Mesenchymal stem cell (in vitro differentiated cells and primary cell): ENCODE measurements around the gene CLDN2.
"Not testable (repeated sequence)": the region's sequence is repeated elsewhere in the genome, so short reads cannot be mapped to it uniquely, and the experiment has no call there.

ENCODE experiments used
- DNase-seq: peaks from one replicate; pipeline ENCODE4 v3.0.0-alpha.2; 2013
- H2AFZ ChIP-seq: one replicate; pipeline ENCODE4 v1.6.1; 2013; ENCODE audit warnings: low read depth, mild to moderate bottlenecking, control low read depth, inconsistent platforms, low read length, moderate library complexity
- H2AK5ac ChIP-seq: 2 replicates; pipeline ENCODE4 v1.6.1; 2013; ENCODE audit warnings: low read length, moderate library complexity, mild to moderate bottlenecking, inconsistent platforms; ENCODE audit not compliant: severe bottlenecking
- H2BK120ac ChIP-seq: one replicate; pipeline ENCODE4 v1.6.1; 2013; ENCODE audit warnings: low read depth, mild to moderate bottlenecking, inconsistent platforms, low read length, moderate library complexity
- H2BK12ac ChIP-seq, 2 experiments: one replicate each; pipeline ENCODE4 v1.6.1; 2013; ENCODE audit warnings: inconsistent platforms in 2 of 2, low read length in 2 of 2, mild to moderate bottlenecking in 2 of 2, moderate library complexity in 2 of 2, control low read depth in 1 of 2
- H2BK15ac ChIP-seq: one replicate; pipeline ENCODE4 v1.6.1; 2013; ENCODE audit warnings: mild to moderate bottlenecking, low read depth, inconsistent platforms; ENCODE audit not compliant: poor library complexity, severe bottlenecking
- H2BK5ac ChIP-seq: 2 replicates; pipeline ENCODE4 v1.6.1; 2013; ENCODE audit warnings: low read depth, mild to moderate bottlenecking, low read length, control low read depth, inconsistent platforms; ENCODE audit not compliant: poor library complexity, severe bottlenecking
- H3K14ac ChIP-seq, 2 experiments: one replicate each; pipeline ENCODE4 v1.6.1; 2013; ENCODE audit warnings: inconsistent platforms in 2 of 2, low read length in 2 of 2, control low read depth in 1 of 2, mild to moderate bottlenecking in 1 of 2, moderate library complexity in 1 of 2
- H3K18ac ChIP-seq, 2 experiments: one replicate each; pipeline ENCODE4 v1.6.1; 2013; ENCODE audit warnings: inconsistent platforms in 2 of 2, low read length in 2 of 2, control low read depth in 1 of 2, low read depth in 1 of 2, mild to moderate bottlenecking in 1 of 2
- H3K23ac ChIP-seq, 2 experiments: one replicate each; pipeline ENCODE4 v1.6.1; 2013; ENCODE audit warnings: inconsistent platforms in 2 of 2, low read length in 2 of 2, mild to moderate bottlenecking in 2 of 2, moderate library complexity in 2 of 2, control low read depth in 1 of 2
- H3K27ac ChIP-seq: 2 replicates; pipeline ENCODE4 v1.5.1; 2013; ENCODE audit warnings: mild to moderate bottlenecking, moderate library complexity, low read length, control low read depth, inconsistent platforms; ENCODE audit not compliant: poor library complexity, severe bottlenecking
- H3K27me3 ChIP-seq, 2 experiments: 2 replicates each; pipeline versions ENCODE4 v1.6.1 to v1.7.0; 2013; ENCODE audit warnings: low read length in 2 of 2, mild to moderate bottlenecking in 2 of 2, moderate library complexity in 2 of 2, control low read depth in 1 of 2, inconsistent platforms in 1 of 2; ENCODE audit not compliant: control insufficient read depth in 1 of 2, insufficient read depth in 1 of 2
- H3K36me3 ChIP-seq, 2 experiments: 2 replicates each; pipeline versions ENCODE4 v1.6.1 to v1.7.0; 2013; ENCODE audit warnings: low read length in 2 of 2, control low read depth in 1 of 2, inconsistent platforms in 1 of 2, low read depth in 1 of 2, mild to moderate bottlenecking in 1 of 2; ENCODE audit not compliant: insufficient read depth in 2 of 2, control insufficient read depth in 1 of 2
- H3K4ac ChIP-seq, 2 experiments: one replicate each; pipeline ENCODE4 v1.6.1; 2013; ENCODE audit warnings: inconsistent platforms in 2 of 2, low read length in 2 of 2, mild to moderate bottlenecking in 2 of 2, moderate library complexity in 2 of 2, control low read depth in 1 of 2, low read depth in 1 of 2
- H3K4me1 ChIP-seq: 2 replicates; pipeline ENCODE4 v1.6.1; 2013; ENCODE audit warnings: low read depth, low read length, control low read depth; ENCODE audit not compliant: control insufficient read depth, insufficient read depth
- H3K4me2 ChIP-seq: 2 replicates; pipeline ENCODE4 v1.6.1; 2013; ENCODE audit warnings: low read length, mild to moderate bottlenecking, inconsistent platforms; ENCODE audit not compliant: poor library complexity, severe bottlenecking
- H3K4me3 ChIP-seq, 2 experiments: 2 replicates each; pipeline versions ENCODE4 v1.5.1 to v1.7.0; 2013; ENCODE audit warnings: low read length in 2 of 2, mild to moderate bottlenecking in 2 of 2, control low read depth in 1 of 2, low read depth in 1 of 2; ENCODE audit not compliant: insufficient read depth in 1 of 2
- H3K79me1 ChIP-seq: replicated peaks from 2 replicates; pipeline ENCODE4 v1.6.1; 2013; ENCODE audit warnings: mild to moderate bottlenecking, control low read depth, low read length, inconsistent platforms; ENCODE audit not compliant: poor library complexity, severe bottlenecking
- H3K9ac ChIP-seq: 2 replicates; pipeline ENCODE4 v1.7.0; 2013; ENCODE audit warnings: mild to moderate bottlenecking, low read length, moderate library complexity
- H3K9me3 ChIP-seq: 2 replicates; pipeline ENCODE4 v1.7.0; 2013; ENCODE audit warnings: mild to moderate bottlenecking, low read length; ENCODE audit not compliant: control insufficient read depth
- H4K8ac ChIP-seq: one replicate; pipeline ENCODE4 v1.6.1; 2013; ENCODE audit warnings: inconsistent platforms, mild to moderate bottlenecking, low read length, moderate library complexity
- H4K91ac ChIP-seq: one replicate; pipeline ENCODE4 v1.6.1; 2013; ENCODE audit warnings: mild to moderate bottlenecking, low read length, inconsistent platforms
- WGBS: methylation state at CpG from one replicate; pipeline ENCODE4 v1.1.7; 2013; ENCODE audit warnings: mixed read lengths; 5-methylcytosine and 5-hydroxymethylcytosine counted together

The CLDN2 gene

GRCh38 chrX:106959901-106960300, 39.7 kb downstream of the CLDN2 start:
- Histone ChIP-seq H3K9ac (no peak overlapping the region), H3K27me3 (peaks cover 0 to 36% of the 10 kb centered on the region in 2 experiments), H3K79me1 (no peaks in the 10 kb centered on the region), H3K18ac (no peak overlapping the region), H3K14ac (no peak overlapping the region), H2BK15ac (no peak overlapping the region), H3K4me1 (peaks cover 4% of the 10 kb centered on the region), H3K4me2 (no peak overlapping the region), H3K23ac (no peak overlapping the region), H4K91ac (no peak overlapping the region), H3K36me3 (peaks cover 4 to 34% of the 10 kb centered on the region in 2 experiments), H2BK12ac (no peak overlapping the region), H2AFZ (no peak overlapping the region), H2BK5ac (no peak overlapping the region), H2BK120ac (no peak overlapping the region), H3K4ac (no peak overlapping the region), H4K8ac (no peak overlapping the region), H3K27ac (no peak overlapping the region), H3K4me3 (no peak overlapping the region), H3K9me3 (peaks cover 3% of the 10 kb centered on the region), H2AK5ac (no peak overlapping the region)
- WGBS, result 81% methylated on average over 2 of the region's 2 CpGs
- DNase-seq, result peak; percentile 18

- Histone ChIP-seq H3K79me1 (no peaks in the 10 kb centered on the region), H3K18ac (no peak overlapping the region), H3K27me3 (peaks cover 0 to 28% of the 10 kb centered on the region in 2 experiments), H3K23ac (no peak overlapping the region), H2BK12ac (no peak overlapping the region), H3K9me3 (peaks cover 3% of the 10 kb centered on the region), H3K14ac (no peak overlapping the region), H3K36me3 (peaks cover 9 to 22% of the 10 kb centered on the region in 2 experiments), H3K4me3 (no peak overlapping the region), H2AK5ac (no peak overlapping the region), H3K4me2 (no peak overlapping the region), H3K27ac (no peak overlapping the region), H2AFZ (no peak overlapping the region), H3K4me1 (no peaks in the 10 kb centered on the region), H3K9ac (no peak overlapping the region), H4K91ac (no peak overlapping the region), H2BK120ac (no peak overlapping the region), H3K4ac (no peak overlapping the region), H4K8ac (no peak overlapping the region), H2BK5ac (no peak overlapping the region), H2BK15ac (no peak overlapping the region)
- peak; percentile 3 for DNase-seq
Observed at GRCh38 chrX:106963111-106963510, 42.9 kb downstream of the CLDN2 start.

GRCh38 chrX:106964290-106964689, 44.1 kb downstream of the CLDN2 start:
- Histone ChIP-seq H2BK5ac (no peak overlapping the region), H3K18ac (no peak overlapping the region), H2BK120ac (no peak overlapping the region), H3K14ac (no peak overlapping the region), H4K91ac (no peak overlapping the region), H2BK12ac (no peak overlapping the region), H3K9ac (no peak overlapping the region), H3K27me3 (peaks cover 0 to 28% of the 10 kb centered on the region in 2 experiments), H4K8ac (no peak overlapping the region), H3K27ac (no peak overlapping the region), H3K4me3 (no peak overlapping the region), H2AK5ac (no peak overlapping the region), H2AFZ (no peak overlapping the region), H3K23ac (no peak overlapping the region), H3K4ac (no peak overlapping the region), H3K36me3 (peaks cover 9 to 22% of the 10 kb centered on the region in 2 experiments), H2BK15ac (no peak overlapping the region), H3K4me2 (no peak overlapping the region), H3K79me1 (no peaks in the 10 kb centered on the region), H3K9me3 (peaks cover 3% of the 10 kb centered on the region), H3K4me1 (no peaks in the 10 kb centered on the region)
- 100% methylated on average over 1 of the region's 1 CpG for WGBS
- DNase-seq, result no peak

GRCh38 chrX:106966547-106966946, 46.3 kb downstream of the CLDN2 start:
- H3K18ac ChIP-seq, H2AFZ ChIP-seq, H4K8ac ChIP-seq, H4K91ac ChIP-seq, H2BK120ac ChIP-seq, H3K4me1 ChIP-seq, H3K4me3 ChIP-seq, H3K27ac ChIP-seq, H3K23ac ChIP-seq, H3K9me3 ChIP-seq, H2BK15ac ChIP-seq, H2BK12ac ChIP-seq, H3K9ac ChIP-seq, H3K79me1 ChIP-seq, H2AK5ac ChIP-seq, H2BK5ac ChIP-seq, H3K4ac ChIP-seq, H3K36me3 ChIP-seq, H3K14ac ChIP-seq, H3K4me2 ChIP-seq: not testable (repeated sequence)
- H3K27me3 ChIP-seq, result peaks cover 0 to 20% of the 10 kb centered on the region in 2 experiments
- 57% methylated on average over 6 of the region's 6 CpGs for WGBS
- peak; percentile 12 for DNase-seq
